SKM-1 (cell line): ENCODE data around the gene ZNF844.
A peak's percentile ranks its signal among the peaks of the same experiment; 100 is the strongest.
"Not testable (repeated sequence)": the region's sequence is repeated elsewhere in the genome, so short reads cannot be mapped to it uniquely, and the experiment has no call there.

ENCODE experiments used
- DNase-seq: peaks from one replicate; lab custom pipeline; 2025; ENCODE audit not compliant: unreplicated experiment; lab: John Stamatoyannopoulos, UW

The ZNF844 gene

DNA sequence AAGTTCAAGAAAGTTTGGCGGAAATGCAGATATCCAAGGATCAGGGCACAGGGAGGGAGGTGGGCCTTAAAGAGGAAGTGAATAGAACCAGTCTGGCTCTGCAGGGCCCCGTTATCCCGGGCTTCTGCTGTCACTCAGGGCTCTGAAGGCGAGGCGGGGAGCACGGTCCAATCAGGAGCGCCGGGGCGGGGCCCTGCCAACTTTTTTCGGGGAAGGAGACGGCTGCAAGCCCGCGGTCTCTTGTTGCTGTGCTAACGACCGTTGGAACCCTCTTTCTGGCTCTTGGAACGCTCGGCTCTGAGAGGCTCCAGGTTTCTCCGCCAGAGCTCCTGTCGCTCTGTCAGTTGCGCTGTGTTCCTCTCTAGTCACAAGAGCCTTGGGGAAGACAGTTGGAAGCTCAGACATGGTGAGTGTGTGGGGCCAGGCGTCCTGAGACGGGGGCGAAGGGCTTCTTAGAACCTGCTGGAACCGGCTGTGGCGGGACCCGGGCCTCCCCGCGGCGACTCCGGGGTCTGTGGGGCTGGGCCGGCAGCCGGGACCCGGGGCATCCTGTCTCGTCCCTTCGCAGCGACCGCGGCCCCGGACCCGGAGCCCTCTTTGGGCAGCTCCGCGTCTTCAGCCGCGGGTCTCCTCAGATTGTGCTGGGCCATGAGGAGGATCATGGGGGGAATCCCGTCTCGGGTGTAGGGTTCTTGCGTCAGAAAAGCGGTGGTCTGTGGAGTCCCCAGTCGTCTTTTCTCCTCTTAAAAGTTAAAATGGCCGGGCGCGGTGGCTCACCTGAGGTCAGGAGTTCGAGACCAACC, 27.7 kb downstream of the ZNF844 start:
- DNase-seq: peak; percentile 94

DNA sequence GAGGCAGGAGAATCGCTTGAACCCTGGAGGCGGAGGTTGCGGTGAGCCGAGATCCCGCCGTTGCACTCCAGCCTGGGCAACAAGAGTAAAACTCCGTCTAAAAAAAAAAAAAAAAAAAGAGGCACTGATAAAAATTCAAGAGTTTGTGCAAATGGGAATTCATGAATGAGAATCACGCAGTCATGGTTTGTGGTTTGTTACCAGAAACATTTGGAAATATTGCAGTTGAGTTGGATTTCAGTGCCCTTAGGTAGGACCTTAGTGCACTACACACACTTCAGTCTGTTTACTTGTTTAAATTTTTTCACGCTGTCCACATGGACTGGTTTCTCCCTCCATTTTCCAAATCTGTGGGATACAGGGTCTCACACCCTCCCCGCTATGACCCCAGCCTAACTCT, 28.4 kb downstream of the ZNF844 start:
- no peak for DNase-seq

DNA sequence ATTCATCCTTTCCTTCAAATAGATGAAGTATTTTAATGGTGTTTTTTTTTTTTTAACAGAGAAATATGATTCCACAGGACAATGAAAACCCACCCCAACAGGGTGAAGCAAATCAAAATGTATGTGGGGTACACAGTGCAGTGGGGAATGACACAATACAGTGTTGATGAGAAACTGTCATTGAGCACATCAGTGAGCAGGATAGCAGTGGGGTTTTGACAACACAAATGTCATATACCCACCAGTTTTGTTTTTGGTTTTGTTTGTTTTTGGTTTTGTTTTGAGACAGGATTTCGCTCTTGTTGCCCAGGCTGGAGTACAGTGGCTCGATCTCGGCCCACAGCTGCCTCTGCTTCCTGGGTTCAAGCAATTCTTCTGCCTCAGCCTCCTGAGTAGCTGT, 29.2 kb downstream of the ZNF844 start:
- DNase-seq: no peak

DNA sequence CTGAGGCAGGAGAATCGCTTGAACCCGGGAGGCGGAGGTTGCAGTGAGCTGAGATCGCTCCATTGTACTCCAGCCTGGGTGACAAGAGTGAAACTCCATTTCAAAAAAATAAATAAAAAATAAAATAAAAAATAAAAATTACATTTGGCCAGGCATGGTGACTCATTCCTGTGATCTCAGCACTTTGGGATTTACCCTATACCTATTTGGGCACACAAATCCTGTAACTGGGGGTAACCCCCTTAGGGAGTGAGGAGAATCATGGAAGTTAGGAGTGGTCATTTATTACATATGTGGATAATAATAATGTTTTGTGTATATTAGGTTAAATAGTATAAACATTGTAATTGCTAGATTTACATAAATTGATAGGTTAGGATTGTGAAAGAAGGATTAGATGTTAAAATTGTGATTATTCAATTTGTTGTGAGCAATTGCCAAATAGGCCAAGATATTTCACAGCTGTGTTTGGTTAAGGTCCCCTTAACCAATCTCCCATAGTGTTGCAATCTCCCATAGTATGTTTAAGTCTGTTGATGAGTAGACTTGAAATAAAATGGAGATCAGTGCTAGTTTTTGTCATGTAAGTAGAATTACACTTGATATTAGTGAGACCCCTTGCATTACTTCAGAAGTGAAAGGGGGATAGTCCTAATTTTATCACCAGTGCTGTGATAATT, 30.7 kb downstream of the ZNF844 start:
- DNase-seq: no peak

DNA sequence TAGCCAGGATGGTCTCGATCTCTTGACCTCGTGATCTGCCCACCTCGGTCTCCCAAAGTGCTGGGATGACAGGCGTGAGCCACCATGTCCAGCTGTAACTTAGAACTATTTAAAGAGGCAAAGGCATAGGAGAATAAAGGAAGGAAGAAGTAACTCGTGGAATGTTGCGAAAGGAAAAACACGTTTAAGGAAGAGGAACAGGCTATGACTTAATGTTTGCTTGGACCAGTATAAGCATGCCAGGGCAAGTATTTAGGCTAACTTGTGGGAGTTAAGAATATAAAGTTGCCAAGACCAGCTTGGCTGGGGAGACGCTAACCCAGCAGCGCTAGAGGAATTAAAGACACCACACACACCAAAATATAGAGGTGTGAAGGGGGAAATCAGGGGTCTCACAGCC, 33.5 kb downstream of the ZNF844 start:
- peak; percentile 46 for DNase-seq

DNA sequence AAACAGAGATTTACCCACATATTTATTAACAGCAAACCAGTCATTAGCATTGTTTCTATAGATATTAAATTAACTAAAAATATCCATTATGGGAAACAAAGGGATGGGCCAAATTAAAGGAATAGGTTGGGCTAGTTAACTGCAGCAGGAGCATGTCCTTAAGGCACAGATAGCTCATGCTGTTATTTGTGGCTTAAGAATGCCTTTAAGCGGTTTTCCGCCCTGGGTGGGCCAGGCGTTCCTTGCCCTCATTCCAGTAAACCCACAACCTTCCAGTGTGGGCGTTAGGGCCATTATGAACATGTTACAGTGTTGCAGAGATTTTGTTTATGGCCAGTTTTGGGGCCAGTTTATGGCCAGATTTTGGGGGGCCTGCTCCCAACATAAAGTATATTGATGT, 39.4 kb downstream of the ZNF844 start:
- DNase-seq: not testable (repeated sequence)

DNA sequence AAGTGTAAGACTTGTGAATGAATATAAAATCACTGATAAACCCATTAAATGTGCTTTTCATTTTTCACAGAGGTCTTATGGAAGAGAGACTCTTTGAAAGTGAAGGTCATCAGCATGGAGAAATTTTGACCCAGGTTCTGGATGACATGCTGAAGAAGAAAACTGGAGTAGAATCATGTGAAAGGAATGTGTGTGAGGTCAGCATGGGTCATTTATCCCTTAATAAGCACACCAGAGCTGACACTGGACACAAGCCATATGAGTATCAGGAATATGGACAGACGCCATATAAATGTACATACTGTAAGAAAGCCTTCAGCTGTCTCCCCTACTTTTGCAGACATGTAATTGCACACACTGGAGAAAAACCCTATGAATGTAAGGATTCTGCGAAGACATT, 46.6 kb downstream of the ZNF844 start:
- no peak for DNase-seq

DNA sequence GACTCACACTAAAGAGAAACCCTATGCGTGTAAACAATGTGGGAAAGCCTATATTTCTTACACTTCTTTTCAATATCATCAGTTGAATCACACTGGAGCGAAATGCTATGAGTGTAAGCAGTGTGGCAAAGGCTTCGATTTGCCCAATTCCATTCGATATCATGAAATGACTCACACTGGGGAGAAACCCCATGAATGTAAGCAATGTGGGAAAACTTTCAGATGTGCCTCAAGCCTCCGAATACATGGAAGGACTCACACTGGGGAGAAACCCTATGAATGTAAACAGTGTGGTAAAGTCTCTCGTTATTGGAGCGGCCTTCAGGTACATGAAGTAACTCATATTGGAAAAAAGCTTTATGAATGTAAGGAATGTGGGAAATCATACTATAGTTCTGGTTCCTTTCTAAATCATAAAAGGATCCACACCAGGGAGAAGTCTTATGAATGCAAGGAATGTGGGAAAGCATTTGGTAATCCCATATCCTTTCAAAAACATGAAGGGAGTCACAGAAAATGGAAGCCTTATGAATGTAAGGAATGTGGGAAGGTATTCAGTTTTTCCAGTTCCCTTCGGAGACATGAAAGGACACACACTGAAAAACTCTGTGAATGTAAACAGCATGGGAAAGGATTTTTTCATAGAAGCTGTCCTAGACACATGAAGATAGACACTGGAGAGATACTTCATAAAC, 47.6 kb downstream of the ZNF844 start:
- no peak for DNase-seq

DNA sequence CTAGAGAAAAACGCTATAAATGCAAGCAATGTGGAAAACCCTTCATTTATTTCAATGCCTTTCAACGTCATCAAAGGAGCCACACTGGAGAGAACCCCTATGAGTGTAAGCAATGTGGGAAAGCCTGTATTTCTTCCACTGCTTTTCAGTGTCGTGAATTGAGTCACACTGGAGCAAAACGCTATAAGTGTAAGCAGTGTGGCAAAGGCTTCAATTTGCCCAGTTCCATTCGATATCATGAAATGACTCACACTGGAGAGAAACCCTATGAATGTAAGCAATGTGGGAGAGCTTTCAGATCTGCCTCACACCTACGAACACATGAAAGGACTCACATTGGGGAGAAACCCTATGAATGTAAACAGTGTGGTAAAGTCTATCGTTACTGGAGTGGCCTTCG, 48.2 kb downstream of the ZNF844 start:
- DNase-seq: no peak

DNA sequence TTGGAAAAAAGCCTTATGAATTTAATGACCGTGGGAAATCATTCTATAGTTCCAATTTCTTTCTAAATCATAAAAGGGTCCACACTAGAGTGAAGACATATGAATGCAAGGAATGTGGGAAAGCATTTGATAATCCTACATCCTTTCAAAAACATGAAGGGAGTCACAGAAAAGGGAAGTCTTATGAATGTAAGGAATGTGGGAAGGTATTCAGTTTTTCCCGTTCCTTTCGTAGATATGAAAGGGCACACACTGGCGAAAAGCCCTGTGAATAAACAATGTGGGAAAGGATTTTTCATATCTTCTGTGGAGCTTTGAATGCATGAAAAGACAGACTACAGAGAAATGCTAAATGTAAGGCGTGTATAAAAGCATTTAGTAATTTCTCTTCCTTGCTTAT, 48.6 kb downstream of the ZNF844 start:
- DNase-seq: no peak

DNA sequence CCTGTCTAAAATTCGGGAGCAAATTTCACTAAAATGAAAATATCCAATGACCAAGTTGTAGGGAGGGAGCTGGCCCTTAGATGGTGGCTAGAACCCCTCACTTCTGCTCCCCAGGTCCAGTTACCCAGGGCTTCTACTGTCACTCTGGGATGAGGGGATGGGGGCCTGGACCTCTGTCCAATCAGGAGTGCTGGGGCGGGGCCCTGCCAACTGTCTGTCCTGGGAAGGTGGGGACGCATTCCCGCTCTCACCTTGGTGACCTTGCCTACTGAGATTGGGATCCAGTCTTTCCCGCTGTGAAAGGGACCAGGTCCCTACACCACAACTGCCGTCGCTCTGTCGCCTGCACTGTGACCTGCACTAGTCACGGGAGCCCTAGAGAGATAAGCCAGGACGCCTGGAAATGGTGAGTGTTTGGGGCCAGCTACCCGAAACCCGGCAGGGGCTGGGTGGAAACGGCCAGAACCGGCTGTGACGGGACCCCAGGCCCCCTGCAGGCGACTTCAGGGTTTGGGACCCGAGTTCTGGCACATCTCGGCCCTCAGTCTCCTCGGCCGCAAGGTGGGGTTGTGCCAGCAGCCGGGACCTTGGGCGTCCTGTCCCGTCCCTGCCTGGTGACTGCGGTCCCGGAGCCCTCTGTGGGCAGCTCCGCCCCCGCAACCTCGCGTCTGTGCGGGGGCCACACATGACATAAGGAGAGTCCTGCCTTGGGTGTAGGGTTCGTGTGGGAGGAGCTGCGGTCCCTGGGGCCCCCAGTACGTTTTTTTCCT, 52.9 kb downstream of the ZNF844 start:
- DNase-seq: no peak

DNA sequence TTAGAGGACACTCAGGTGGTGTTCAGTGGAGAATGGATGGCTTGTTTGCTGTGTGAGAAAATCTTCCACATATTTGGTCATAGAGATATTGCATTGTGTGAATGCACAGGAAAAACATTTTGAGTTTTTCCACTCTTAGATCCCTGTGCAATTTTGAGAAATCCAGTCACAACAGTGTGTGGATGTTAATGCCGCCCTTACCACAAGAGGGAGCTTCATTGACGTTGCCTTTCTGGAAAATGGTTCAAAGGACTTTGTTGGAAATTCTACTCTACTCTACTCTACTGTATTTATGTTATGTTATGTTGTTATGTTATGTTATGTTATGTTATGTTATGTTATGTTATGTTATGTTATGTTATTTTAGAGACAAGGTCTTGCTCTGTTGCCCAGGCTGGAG, 62.2 kb downstream of the ZNF844 start:
- DNase-seq: peak; percentile 14
